OCI-M1 (cell line): Measurements from ENCODE around the gene FOXF2.

Experiments used
- DNase-seq: peaks from one replicate; lab custom pipeline; 2025; lab: John Stamatoyannopoulos, UW

The FOXF2 gene

DNA sequence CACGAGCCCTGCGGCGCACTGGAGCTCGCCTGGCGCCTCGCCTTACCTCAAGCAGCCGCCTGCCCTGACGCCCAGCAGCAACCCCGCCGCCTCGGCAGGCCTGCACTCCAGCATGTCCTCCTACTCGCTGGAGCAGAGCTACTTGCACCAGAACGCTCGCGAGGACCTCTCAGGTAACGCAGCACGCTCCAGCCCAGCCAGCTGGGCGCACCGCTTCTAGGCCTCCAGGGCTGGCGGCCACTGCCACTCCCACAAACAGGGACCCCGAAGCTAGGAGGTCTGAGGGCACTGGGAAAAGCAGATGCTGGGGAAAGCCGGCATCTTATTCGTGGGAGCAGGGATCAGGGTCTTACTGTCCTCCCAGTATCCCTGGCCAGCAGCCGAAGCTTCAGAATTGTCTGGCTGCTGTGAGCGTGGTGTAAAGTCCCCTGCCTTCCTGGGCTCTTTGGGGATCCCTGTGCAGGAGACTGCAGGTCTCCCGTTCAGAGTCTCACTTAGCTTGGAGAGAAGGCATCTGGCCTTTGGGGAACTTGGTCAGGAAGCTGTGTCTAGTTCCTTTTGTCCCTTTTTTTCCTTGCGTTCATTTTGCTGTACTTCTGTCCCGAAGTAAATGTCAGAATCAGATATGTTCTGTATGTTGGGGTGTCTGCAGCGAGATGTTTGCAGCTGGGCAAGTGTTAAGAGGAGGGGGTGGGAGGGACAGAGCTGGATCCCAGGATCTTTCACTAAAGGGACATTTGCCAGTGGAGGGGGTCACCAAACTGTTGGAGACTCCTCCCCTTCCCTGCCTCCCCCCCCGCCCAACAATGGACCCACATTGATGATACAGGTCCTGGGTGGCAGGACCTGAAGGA, 1.8 kb downstream of the FOXF2 start:
- DNase-seq: no peak

DNA sequence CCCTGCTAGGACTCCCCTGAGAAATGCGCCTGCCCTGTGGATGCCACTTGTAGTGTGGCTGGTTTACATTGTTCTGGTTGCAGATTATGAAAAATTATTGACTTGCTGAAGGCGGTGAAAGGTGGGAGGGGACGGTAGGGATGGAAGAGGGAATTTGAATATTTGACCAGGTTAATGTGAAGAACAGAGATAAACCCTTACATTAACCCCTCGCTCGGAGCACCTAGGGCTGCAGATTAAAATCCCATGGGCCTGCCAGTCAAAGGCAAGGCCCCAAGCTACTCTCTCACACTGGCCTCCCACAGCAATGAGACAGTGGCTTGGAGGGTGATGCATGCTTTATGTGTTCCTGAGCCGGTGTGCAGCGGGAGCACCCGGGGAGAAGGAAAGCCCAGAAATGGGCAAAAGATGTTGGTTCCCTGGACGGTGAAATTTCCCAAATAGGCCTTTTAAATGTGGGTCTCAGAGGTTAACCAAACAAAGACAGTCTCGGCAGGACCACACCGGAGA, 2.5 kb downstream of the FOXF2 start:
- DNase-seq: no peak

DNA sequence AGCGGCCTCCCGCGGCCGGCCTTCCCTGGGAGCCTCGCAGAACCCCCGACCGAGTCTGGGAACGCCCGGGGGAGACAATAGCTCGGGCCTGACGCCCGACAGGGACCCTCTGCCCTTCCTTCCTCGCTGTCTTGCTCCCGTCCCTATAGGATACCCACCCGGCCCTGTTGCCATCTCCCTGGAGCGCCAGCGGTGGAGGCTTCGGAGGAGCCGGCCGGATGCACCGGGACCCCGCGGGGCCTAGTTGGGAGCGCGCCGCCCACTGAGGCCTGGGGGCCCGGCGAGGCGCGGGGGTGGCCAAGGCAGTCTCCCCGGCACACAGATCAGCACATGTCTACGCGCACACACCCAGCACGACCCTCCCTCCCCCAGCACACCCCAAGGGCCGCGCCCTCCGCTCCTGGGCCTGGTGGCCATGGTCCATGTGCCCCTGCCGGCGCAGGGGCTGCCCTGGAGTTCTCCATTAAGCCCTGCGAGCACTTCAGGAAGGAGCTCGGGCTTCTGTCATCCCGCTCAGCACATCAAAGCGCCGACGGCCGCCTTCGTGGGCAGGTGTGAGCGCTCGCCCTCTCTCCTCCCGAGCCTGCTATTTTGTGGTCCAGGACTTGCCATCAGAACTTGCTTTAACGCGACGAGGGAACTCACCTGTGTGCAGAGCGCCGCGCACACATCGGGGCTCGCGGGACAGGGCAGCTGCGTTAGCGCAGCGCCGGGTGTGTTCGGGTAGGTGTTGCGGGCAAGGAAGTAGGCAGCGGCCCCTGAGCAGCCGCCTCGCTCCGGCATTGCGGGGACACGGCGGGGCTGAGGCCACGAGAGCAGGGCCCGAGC, 3.7 kb downstream of the FOXF2 start:
- no peak for DNase-seq

DNA sequence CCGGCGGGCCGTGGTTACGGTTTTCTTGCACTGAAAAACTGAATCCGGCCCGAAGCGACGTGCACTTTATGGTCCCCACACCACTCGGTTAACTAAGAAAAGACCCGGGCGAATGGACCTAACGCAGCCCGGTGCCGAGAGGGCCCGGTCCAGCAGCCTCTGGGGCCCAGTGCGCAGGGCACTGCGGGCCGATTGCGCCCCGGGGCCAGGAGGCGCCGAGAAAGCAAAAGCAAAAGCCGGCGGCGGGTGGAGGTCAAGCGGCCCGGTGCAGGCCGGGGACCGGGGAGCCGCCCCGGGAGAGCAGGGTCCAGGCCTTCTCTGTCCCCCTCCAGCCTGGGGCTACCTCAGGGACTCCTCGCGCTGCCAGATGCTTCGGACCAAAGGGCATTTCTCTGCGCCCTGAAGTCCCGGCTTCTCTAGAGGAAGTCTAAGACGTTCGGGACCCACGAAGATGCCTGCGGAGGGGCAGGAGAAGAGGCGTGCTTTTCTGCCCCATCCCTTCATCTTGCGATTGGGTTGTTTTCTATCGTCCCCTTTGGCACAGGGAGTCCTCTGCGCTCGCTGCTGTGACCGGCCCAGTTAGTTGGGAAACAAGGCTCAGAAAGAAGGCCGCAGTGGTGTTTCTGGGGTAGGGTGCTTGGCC, 4.4 kb downstream of the FOXF2 start:
- no peak for DNase-seq

DNA sequence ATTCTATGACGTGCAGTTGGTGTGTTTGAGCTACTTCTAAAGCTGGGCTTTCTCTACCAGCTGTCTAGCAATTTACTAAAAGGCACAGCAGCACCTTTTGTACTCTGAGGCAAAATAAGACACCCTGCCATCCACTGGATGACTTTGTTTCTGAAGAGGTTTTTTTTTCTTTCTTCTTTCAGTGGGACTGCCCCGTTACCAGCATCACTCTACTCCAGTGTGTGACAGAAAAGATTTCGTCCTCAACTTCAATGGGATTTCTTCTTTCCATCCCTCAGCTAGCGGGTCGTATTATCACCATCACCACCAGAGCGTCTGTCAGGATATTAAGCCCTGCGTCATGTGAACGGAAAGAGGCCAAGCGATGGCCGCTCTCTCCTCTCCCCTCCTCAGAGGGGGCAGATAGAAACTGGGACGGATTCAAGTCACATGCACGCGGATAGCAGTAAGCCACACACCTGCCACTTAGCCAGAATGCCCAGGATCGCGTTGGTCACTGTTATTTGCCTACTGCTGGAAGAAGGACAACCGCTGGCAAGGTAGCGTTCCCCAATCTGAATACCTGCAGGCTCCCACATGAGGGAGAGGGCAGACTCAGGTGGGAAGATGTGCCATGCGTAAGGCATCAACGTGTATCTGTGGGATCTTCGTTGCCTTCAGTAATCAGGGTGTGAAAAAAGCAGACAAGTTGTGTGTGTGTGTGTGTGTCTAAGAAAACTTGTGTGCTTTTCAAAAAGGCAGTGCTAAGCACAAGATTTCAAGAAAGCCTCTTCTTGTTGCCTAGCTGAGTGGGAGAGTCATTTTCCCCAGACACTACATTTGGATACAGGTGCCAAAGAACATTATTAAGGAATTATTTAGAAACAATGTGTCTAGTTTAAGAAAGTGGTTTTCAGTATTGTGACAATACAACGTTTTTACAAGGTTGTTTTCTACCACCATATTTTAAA, 5.4 kb downstream of the FOXF2 start:
- DNase-seq: no peak

DNA sequence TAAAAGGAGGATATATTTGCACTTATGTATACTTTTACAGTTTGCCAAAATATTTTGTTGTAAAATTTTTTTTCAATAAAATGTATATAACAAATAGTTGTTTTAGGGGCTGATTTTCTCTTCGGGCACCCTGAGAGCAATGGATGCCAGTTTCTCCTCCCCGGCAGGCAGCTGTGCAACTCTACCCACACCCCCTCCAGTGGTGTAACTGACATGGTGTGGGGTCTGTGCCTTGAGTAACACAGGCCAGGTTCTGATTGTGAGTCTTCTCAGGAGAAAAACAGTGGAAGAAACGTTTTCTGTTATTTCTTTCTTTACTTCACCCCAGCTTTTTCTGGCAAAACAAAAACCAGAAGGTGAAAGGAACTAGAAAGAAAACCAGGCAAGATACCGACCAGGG, 6.1 kb downstream of the FOXF2 start:
- DNase-seq: no peak

DNA sequence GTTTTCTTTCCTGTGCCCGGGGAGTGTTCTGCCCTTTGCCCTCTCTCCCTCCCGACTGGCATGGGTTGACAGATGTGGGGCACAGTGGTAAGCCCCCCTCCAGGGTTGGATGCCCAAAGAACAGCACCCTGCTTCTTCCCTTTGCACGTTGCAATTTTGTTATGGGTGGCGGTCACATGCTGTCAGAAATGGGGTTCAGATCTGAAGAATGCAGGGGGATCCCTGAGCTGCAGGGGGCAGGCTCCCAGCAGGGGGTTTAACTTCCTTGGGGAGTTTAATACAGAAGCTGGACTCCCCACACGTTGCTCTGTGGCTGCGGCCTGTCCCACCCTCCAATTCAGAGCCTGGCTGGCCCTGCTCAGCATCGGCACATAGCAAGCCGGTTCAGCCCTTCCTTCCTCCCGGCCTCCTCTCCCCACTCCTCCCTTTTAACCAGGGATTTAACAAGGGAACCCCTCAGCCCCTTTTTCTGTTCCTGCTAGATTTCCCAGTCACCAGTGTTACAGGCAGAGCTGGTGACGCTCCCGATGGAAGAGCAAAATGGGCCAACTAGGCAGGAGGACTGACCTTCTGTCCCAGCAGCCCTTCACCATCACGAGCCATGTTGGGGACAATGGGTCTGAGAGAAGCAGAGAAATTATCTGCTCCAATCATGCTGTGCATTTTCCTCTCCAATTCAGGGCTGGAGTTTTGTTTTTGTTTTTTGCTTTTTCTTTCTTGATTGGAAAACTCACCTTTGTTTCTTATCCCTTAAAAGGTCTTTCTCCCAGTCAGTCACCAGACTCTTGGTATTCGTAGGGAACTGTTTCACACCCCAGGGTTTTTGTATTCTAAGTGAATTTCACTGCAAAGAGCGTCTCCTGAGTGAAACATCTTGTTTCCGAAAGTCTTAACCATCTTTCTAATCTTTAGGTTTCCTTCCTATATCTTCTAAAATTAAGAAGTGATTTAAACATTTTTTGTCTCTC, 6.8 kb downstream of the FOXF2 start:
- no peak for DNase-seq

DNA sequence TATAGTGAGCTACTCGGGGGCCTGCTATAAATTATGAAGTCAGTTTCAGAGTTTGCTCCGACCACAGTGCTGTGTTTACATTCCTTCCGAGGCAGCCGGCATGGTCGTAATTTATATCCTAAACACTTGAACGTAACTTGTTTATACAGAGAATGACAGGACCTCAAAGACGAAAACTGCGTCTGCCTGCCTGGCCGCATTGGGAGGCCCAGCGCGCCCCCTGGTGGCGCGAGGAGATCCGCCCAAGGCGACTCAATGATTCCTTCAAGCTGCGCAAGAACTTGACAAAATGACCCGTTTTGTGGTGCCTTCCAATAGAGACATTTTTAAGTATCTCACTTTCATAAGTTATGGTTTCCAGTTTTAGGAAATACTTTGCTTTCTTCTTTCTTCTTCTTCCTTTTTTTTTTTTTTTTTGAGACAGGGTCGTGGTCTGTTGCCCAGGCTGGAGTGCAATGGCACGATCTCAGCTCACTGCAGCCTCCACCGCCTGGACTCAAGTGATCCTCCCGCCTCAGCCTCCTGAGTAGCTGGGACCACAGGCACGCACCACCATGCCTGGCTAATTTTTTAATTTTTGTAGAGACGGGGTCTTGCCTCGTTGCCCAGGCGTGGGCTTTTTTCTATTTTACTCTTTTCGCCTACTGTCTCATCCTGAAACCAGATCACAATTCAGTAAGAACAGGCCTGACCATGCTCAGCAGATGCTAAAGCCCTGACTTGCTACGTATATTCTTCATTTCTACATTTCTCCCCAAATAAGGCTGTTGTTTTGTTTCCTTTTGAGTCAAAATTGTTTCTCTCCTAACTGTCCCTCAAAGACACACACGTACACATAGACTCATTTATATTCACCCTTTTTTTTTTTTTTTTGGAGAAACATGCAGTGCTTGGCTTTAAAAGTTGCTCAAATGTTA, 7.8 kb downstream of the FOXF2 start:
- DNase-seq: peak; percentile 84

DNA sequence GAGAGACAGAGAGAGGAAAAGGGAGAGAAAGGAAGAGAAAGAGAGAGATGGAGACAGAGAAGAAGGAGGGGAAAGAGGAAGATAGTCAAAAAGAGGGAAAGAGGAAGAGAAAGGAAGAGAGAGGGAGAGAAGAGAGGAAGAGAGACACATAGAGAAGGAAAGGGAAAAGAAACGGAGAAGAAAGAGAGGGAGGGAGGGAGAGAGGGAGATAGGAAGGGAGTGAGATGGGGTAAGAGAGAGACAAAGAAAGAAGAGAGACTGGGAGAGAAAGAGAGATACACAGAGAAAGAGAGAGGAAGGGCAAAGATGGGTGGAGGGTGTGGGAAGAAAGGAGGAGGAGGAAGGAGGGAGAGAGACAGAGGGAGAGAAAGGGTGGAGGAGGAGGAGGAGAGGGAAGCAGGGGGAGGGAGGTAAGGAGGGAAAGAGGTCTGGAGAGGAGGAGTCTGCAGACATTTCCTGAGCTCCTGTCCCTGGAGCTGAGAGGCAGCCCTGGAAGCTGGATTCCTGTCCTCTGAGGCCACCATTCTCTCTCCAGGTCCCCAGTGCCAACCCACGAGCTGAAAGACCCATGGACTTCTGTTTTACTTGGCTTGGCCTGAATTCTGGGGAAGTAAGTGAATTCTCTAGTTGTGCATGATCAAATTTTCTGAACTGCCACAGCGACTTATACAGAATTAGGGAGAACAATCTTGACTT, 9.9 kb downstream of the FOXF2 start:
- no peak for DNase-seq

DNA sequence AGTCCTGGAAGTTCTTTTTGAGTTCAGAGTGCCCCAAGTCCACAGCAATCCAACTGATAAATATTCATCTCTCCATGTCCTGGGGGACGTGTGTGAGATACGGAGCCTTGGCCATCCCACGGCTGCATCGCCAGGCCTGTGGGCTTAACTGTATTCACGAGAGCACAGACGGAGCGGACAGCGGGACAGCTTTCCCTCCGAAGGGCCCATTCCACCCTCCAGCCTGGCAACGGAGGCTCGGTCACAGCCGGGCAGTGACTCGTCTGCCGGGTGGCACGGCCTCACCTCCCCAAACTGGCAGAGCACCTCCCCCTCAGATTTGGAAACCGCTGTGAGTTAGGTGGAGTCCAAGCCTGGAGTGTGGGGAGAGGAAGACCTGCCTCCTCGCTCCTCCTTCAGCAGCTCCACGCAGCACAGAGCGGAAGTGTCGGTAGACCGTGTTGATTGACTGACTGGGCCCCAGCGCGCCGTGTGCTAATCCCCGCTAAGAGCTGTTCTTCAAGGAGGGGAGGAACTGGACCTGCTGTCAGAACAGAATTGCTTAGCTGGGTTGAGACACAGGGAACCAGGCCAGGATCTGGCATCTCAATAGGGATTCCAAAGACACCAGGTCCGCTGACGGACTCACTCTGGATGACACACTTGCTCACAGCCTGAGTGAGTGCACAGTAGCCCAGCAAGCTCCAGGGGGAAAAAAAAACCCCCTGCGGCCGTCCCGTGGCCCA, 10.9 kb downstream of the FOXF2 start:
- no peak for DNase-seq

DNA sequence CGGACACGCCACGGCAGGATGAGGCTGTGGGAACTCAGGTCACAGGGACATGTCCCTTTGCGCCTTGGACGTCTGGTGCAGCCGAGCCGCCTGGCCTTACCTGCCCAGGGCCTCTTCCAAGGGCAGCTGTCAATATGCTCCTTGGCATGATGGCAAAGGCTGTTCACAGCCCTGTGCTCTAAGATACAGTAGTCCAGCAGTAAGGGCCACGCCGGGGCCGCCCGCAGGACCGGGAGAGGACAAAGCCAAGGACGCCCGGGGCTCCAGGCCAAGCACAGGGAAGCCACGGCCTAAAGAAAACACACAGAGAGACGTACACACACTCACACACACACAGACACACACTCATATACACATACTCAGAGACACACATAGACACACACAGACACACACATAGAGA, 13.0 kb downstream of the FOXF2 start:
- no peak for DNase-seq

DNA sequence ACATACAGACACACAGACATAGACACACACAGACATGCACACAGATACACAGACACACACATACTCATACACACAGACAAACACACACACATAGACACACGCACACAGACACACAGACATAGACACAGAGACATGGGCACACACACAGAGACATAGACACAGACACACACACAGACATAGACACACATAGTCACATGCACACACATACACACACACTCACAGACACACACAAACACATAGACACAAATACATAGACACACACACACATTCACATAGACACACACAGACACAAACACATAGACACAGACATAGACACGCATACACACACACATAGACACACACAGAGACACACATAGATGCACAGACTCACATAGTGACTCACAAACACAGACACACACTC, 13.5 kb downstream of the FOXF2 start:
- no peak for DNase-seq

DNA sequence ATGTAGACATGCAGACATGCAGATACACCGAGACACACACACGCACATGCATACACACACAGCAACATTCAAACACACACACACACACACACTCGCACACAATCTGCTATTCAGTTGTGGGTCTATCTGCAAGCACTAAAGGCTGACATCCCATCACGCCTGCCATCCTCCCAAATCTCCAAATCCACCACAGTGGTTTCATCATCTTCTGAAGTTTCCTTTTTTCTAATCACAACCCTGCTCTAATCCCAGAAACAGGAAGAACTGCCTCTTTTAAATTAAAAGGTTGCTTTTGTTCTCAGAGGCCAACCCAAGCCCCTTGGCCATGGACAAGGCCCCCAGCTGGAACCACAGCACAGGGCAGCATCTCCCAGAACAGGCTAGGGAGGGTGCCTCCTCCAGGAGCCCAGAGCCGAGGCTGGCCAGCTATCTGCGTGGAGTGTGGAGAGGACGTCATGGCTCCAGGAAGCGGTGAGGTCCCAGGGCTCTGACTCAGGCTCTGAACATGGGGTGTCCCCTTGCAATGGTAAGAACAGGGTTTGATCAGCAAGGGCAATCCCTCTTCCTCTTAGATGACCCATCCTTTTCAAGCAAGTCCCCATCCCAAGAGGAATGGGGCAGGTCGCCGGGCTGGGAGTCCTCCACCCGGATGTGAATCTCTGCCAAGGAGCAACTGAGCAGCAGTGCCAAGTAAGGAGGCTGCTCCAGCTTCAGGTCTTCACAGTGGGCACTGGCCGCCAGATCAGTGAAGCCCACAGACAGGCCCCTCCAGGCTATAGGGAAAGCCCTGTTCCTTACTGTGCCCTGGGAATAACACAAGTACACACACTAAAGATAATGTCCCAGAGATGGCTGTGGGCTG, 14.7 kb downstream of the FOXF2 start:
- DNase-seq: no peak

DNA sequence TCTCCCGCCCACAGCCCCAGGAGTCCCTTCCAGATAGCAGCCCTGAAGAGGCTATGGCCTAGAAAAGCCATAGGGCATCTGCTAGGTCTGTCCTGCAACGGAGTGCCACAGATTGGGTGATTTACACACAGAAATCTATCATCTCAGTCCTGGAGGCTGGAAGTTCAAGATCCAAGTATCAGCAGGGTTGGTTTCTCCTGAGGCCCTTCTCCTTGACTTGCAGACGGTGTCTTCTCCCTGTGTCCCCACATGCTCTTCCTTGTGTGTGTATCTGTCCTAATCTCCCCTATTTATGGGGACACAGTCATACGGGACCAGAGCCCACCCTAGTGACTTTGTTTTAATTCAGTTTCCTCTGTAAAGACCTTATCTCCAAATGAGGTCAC, 15.3 kb downstream of the FOXF2 start:
- no peak for DNase-seq

DNA sequence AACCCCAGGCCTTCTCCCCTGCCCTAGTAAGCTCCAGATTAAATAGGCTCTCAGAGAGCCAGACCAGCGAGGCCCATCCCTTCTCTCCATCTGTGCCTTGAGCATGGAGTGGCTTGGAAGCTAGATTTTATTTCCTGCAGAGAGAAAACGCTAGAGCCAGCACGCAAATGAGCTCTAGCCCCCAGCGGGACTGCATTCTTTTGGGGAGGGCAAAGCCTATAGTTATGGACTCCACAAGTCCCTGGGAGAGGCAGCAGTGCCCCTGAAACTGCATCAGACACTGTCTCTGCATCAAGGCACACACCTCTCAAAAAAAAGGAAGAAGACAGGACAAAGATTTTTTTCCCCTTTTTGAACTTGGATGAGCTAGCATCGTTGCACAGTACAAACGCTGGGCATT, 15.8 kb downstream of the FOXF2 start:
- DNase-seq: no peak

DNA sequence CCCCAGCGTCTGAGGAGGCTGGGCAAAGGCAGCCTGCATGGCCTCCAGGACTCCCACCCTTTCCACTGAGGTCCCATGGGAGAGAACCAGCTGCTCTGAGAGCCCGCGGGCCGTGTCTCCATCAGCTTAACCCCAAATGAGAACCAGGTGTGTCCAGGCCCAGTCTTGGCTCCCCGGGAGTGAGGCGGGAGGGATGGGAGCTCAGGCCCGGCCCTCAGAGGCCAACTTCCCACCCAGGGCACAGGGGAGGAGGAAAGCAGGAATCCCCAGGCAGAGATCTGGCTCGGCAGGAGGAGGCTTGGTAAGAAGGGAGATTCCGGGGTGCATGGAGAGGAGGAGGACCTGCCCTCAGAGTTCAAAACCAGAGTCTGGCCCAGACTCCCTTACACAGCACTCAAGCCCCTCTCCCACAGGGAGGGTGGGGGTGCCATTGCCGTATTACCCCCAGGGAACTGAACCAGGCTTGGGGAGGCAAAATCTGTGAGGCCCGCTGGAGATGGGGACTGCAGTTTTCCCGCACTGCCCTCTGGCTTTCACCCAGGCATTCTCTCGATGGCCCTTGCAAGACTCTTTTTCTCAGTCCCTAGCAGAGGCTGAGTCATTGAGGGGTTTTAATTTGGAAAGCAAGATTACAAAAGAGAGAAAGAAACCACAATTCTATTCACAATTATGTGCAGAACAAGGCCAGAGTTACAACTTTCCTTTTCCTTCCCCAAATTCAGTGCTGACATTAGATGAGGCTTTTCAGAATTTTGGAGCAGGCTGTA, 17.1 kb downstream of the FOXF2 start:
- DNase-seq: peak; percentile 20
